ENCODE measurements around the gene LRP1-AS.

- TF ChIP-seq YY1 (IDR thresholded peaks at IDR 0.05; ENCODE audit: extremely low read depth, insufficient replicate concordance, low read depth, low read length) (no peak), POLR2A (IDR thresholded peaks at IDR 0.05; ENCODE audit: borderline replicate concordance, extremely low read depth, insufficient read depth, insufficient read length) (no peak), FOSL1 (IDR thresholded peaks at IDR 0.05; ENCODE audit: low read depth) (no peak), POLR2AphosphoS5 (IDR thresholded peaks at IDR 0.05; ENCODE audit: low read depth, low read length) (no peak), ZNF274 (IDR thresholded peaks at IDR 0.05; ENCODE audit: low read depth, low read length) (no peak)
- TF ChIP-seq, protein P1, sequence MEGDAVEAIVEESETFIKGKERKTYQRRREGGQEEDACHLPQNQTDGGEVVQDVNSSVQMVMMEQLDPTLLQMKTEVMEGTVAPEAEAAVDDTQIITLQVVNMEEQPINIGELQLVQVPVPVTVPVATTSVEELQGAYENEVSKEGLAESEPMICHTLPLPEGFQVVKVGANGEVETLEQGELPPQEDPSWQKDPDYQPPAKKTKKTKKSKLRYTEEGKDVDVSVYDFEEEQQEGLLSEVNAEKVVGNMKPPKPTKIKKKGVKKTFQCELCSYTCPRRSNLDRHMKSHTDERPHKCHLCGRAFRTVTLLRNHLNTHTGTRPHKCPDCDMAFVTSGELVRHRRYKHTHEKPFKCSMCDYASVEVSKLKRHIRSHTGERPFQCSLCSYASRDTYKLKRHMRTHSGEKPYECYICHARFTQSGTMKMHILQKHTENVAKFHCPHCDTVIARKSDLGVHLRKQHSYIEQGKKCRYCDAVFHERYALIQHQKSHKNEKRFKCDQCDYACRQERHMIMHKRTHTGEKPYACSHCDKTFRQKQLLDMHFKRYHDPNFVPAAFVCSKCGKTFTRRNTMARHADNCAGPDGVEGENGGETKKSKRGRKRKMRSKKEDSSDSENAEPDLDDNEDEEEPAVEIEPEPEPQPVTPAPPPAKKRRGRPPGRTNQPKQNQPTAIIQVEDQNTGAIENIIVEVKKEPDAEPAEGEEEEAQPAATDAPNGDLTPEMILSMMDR (IDR thresholded peaks at IDR 0.05 in 2 of 3, conservative IDR thresholded peaks at IDR 0.05 in 1 of 3; ENCODE audit: borderline replicate concordance in 1 of 3, insufficient read depth in 1 of 3, low read depth in 2 of 3, low read length in 2 of 3) = no peak
- TF ChIP-seq, protein P2, sequence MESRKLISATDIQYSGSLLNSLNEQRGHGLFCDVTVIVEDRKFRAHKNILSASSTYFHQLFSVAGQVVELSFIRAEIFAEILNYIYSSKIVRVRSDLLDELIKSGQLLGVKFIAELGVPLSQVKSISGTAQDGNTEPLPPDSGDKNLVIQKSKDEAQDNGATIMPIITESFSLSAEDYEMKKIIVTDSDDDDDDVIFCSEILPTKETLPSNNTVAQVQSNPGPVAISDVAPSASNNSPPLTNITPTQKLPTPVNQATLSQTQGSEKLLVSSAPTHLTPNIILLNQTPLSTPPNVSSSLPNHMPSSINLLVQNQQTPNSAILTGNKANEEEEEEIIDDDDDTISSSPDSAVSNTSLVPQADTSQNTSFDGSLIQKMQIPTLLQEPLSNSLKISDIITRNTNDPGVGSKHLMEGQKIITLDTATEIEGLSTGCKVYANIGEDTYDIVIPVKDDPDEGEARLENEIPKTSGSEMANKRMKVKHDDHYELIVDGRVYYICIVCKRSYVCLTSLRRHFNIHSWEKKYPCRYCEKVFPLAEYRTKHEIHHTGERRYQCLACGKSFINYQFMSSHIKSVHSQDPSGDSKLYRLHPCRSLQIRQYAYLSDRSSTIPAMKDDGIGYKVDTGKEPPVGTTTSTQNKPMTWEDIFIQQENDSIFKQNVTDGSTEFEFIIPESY (IDR thresholded peaks at IDR 0.05; ENCODE audit: extremely low read depth, insufficient replicate concordance, low read length) = no peak
These were observed 13.5 kb downstream of the LRP1-AS start for GRCh38 chr12:57133916-57134315.

All from HCT116 (cell line).